HEK293T (cell line): Measurements from ENCODE around the gene WDTC1.

Experiments used
- ELF4 ChIP-seq: fragments of 450-650 bp; IDR thresholded peaks from 2 replicates; pipeline ENCODE4 v1.6.1; 2017; ENCODE audit warnings: antibody characterized with exemption
- FOXA1 ChIP-seq: fragments of 450-650 bp; IDR thresholded peaks from 2 replicates; pipeline ENCODE4 v1.6.1; 2016; ENCODE audit warnings: mild to moderate bottlenecking
- HDGF ChIP-seq: fragments of 450-650 bp; IDR thresholded peaks from 2 replicates; pipeline ENCODE4 v1.6.1; 2017; ENCODE audit warnings: antibody characterized with exemption, borderline replicate concordance
- SUZ12 ChIP-seq: fragments of 450-650 bp; IDR thresholded peaks from 2 replicates; pipeline ENCODE4 v1.6.1; 2016; ENCODE audit warnings: mild to moderate bottlenecking
- TARDBP ChIP-seq: fragments of 450-650 bp; IDR thresholded peaks from 2 replicates; pipeline ENCODE4 v1.6.1; 2016

DNA sequence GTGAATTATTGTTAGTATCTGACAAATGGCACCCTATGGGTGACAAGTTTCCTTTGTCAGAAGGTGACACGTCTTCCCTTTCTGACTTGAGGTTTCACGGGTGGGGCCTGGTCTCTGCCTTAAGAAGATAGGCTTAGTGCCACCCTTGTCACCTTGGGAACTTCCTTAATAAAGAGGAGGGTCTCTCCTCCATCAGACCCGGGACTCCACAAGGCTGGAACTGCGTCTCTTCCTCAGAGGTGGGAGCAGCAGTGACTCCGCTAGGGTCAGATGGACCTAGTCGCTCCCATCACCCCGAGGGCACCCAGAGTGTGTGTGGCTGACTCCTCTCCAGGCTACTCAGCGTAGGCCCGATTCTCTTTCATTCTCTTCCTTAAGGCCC lies 774 bp upstream of the WDTC1 start:
- TF ChIP-seq ELF4 (no peak), HDGF (no peak), TARDBP (no peak), FOXA1 (no peak), SUZ12 (no peak)
